Endothelial cell of umbilical vein (primary cell): Measurements from ENCODE around the gene ANKRD44. TPM values are rescaled to one million over a fixed set of nuclear protein-coding genes. Genes with fewer than 3 reads are reported as not detected.

ENCODE experiments used
- BruUV-seq: library from RNA; stranded (reverse); fragments of 400-500 nt; replicated peaks from 2 replicates; lab custom pipeline; 2021; lab: Mats Ljungman, UMichigan
- CTCF ChIA-PET: fragments of 300-600, 350-600 bp; sonication (Branson Sonifier 250); formaldehyde crosslinking; loops from one replicate; lab custom pipeline; 2021; ENCODE audit warnings: antibody characterized with exemption, inconsistent platforms; lab: Charles Lee
- POLR2A ChIA-PET: fragments of 300-600, 350-600 bp; sonication (Branson Sonifier 250); formaldehyde crosslinking; loops from one replicate; lab custom pipeline; 2021; ENCODE audit warnings: antibody characterized with exemption, inconsistent platforms; lab: Charles Lee
- DNase-seq: peaks from one replicate; pipeline ENCODE4 v3.0.0-alpha.2; 2011; ENCODE audit warnings: low read depth, low spot score
- FAIRE-seq: peaks from 2 replicates; lab custom pipeline; 2011; peaks lifted over from hg19 to GRCh38; lab: Jason Lieb, UNC
- H2AFZ ChIP-seq: 2 replicates; pipeline ENCODE4 v1.6.0; 2012; ENCODE audit warnings: low read depth, low read length, control low read depth, inconsistent platforms
- H3K27ac ChIP-seq: 2 replicates; pipeline ENCODE4 v1.5.1; 2011; ENCODE audit warnings: low read depth, mild to moderate bottlenecking, control low read depth, low read length, moderate library complexity; ENCODE audit not compliant: insufficient read depth
- H3K27me3 ChIP-seq, 2 experiments: 2 replicates each; pipeline versions ENCODE4 v1.6.0 to v1.6.1; 2011; ENCODE audit warnings: low read length in 2 of 2, mixed read lengths in 1 of 2; ENCODE audit not compliant: control insufficient read depth in 2 of 2, insufficient read depth in 2 of 2
- H3K36me3 ChIP-seq, 2 experiments: 2 replicates in 1 of 2; 3 replicates in 1 of 2; pipeline ENCODE4 v1.5.1; 2011; ENCODE audit warnings: low read length in 2 of 2, mild to moderate bottlenecking in 1 of 2, moderate library complexity in 1 of 2; ENCODE audit not compliant: control insufficient read depth in 2 of 2, insufficient read depth in 2 of 2; ENCODE audit errors: extremely low read depth in 1 of 2
- H3K4me1 ChIP-seq: 3 replicates; pipeline ENCODE4 v1.5.1; 2011; ENCODE audit warnings: mild to moderate bottlenecking, low read length; ENCODE audit not compliant: control insufficient read depth, insufficient read depth; ENCODE audit errors: extremely low read depth
- H3K4me2 ChIP-seq: 2 replicates; pipeline ENCODE4 v1.6.1; 2011; ENCODE audit warnings: low read length, control low read depth, mixed read lengths; ENCODE audit not compliant: insufficient read depth
- H3K4me3 ChIP-seq, 3 experiments: fragments of 200-600 bp in 1 of 3; sonication (generic), shearing (Covaris generic) in 1 of 3; replicated peaks in 1 of 3; 2 replicates each; pipeline ENCODE4 v1.5.1; 2011 to 2016; ENCODE audit warnings: control low read depth in 3 of 3, low read length in 3 of 3, mild to moderate bottlenecking in 2 of 3, inconsistent platforms in 1 of 3, low read depth in 1 of 3, moderate library complexity in 1 of 3; ENCODE audit not compliant: insufficient read depth in 1 of 3
- H3K79me2 ChIP-seq: 2 replicates; pipeline ENCODE4 v1.6.0; 2012; ENCODE audit warnings: low read length, inconsistent platforms; ENCODE audit not compliant: control insufficient read depth, insufficient read depth
- H3K9ac ChIP-seq: replicated peaks from 2 replicates; pipeline ENCODE3; 2011; ENCODE audit warnings: low read length, control low read depth; ENCODE audit not compliant: insufficient read depth; ENCODE audit errors: extremely low read depth
- H3K9me1 ChIP-seq: replicated peaks from 3 replicates; pipeline ENCODE4 v1.6.0; 2011; ENCODE audit warnings: mild to moderate bottlenecking, low read length; ENCODE audit not compliant: control insufficient read depth, insufficient read depth; ENCODE audit errors: extremely low read depth
- H3K9me3 ChIP-seq: replicated peaks from 2 replicates; pipeline ENCODE4 v1.5.1; 2012; ENCODE audit warnings: low read length, inconsistent platforms; ENCODE audit not compliant: control insufficient read depth, insufficient read depth
- H4K20me1 ChIP-seq: replicated peaks from 2 replicates; pipeline ENCODE3; 2011; ENCODE audit warnings: mild to moderate bottlenecking, low read length; ENCODE audit not compliant: control insufficient read depth, insufficient read depth; ENCODE audit errors: extremely low read depth
- EZH2 ChIP-seq: IDR thresholded peaks from 2 replicates; pipeline ENCODE4 v1.6.1; 2012; ENCODE audit warnings: borderline replicate concordance, low read depth, mild to moderate bottlenecking, moderate library complexity, low read length, inconsistent platforms; ENCODE audit not compliant: severe bottlenecking
- FOS ChIP-seq: IDR thresholded peaks from 2 replicates; pipeline ENCODE4 v1.6.1; 2011; ENCODE audit warnings: mild to moderate bottlenecking, low read length, moderate library complexity, borderline replicate concordance; ENCODE audit not compliant: insufficient read depth
- GATA2 ChIP-seq: IDR thresholded peaks from 2 replicates; pipeline ENCODE4 v1.7.0; 2011; ENCODE audit warnings: low read depth, mild to moderate bottlenecking, moderate library complexity, mixed read lengths, low read length; ENCODE audit not compliant: insufficient read length, insufficient read depth
- JUN ChIP-seq: IDR thresholded peaks from 2 replicates; pipeline ENCODE4 v1.6.1; 2011; ENCODE audit warnings: borderline replicate concordance, low read depth; ENCODE audit not compliant: insufficient read length, insufficient read depth
- MYC ChIP-seq: IDR thresholded peaks from one replicate; pipeline ENCODE4 v1.6.1; 2011; ENCODE audit warnings: mild to moderate bottlenecking, low read depth, low read length
- POLR2A ChIP-seq: IDR thresholded peaks from 2 replicates; pipeline ENCODE4 v1.6.1; 2012; ENCODE audit warnings: low read depth, mild to moderate bottlenecking, control low read depth, low read length
- POLR2AphosphoS5 ChIP-seq: IDR thresholded peaks from 2 replicates; pipeline ENCODE4 v1.6.1; 2012; ENCODE audit warnings: low read depth, mild to moderate bottlenecking, control low read depth, low read length, moderate library complexity; ENCODE audit not compliant: insufficient read depth
- dilution Hi-C: fragments of 300-500 bp; cut with MboI; formaldehyde crosslinking; loops from one replicate; pipeline ENCODE4 v1.15.0; 2019; ENCODE audit warnings: low sequenced_read_pairs; ENCODE audit not compliant: extremely low pct_ligation_motif_present
- intact Hi-C: fragments of 100-400 bp; cut with micrococcal nuclease; formaldehyde crosslinking; loops from one replicate; pipeline ENCODE4 v1.10.0; 2022
- polyA plus RNA-seq, 4 experiments: library from polyadenylated mRNA; depleted of rRNA in 3 of 4; stranded (reverse) in 3 of 4; unstranded in 1 of 4; fragments of >200 nt; gene quantifications; 2 replicates each; pipeline versions ENCODE4 v1.2.1 to v1.2.3, GENCODE V29; 2011 to 2012; ENCODE audit warnings: missing spikeins in 1 of 4
- total RNA-seq: library from RNA; stranded (reverse); gene quantifications from 2 replicates; pipeline ENCODE4 v1.2.3, GENCODE V29; 2021
- TF ChIP-seq, protein P1 (sequence below): IDR thresholded peaks from 2 replicates; pipeline ENCODE4 v1.6.1; 2011; ENCODE audit not compliant: insufficient read depth, insufficient read length
- TF ChIP-seq, protein P2 (sequence below), 2 donors: IDR thresholded peaks; 1 replicate in 1 of 2; 2 replicates in 1 of 2; pipeline ENCODE4 v1.5.1; 2011; ENCODE audit warnings: low read length in 2 of 2, mild to moderate bottlenecking in 2 of 2, moderate library complexity in 2 of 2, control low read depth in 1 of 2, inconsistent platforms in 1 of 2, low read depth in 1 of 2; ENCODE audit not compliant: insufficient read depth in 1 of 2; ENCODE audit errors: extremely low read depth in 1 of 2

The ANKRD44 gene
- total and polyA plus RNA-seq, 2 donors (not counting 3 experiments of a cell fraction or from before 2014, with no cell fraction given), result 3.4 to 6.1 TPM

DNA sequence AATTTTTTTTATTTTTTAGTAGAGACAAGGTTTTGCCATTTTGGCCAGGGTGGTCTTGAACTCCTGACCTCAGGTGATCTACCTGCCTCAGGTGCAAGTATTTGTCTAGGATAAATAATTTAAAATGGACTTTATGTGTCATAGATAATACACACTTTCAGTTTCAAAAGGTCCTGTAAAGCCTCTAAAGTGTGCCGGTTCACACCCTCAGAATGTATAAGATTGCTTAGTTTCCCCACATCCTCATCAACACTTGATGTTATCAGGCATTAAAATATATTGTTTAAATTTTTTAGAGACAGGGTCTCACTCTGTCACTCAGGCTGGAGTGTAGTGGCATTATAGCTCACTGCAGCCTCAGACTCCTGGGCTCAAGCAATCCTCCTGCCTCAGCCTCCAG is 170.5 kb downstream of the ANKRD44 start:
- no TSS peak for BruUV-seq
- FAIRE-seq, result no peak

More for the DNA sequence above, 170.5 kb downstream of the ANKRD44 start:
- H3K4me1 ChIP-seq, result peaks cover 25% of the 10 kb centered on the region
- DNase-seq, result no peak
- POLR2A ChIA-PET, result no interaction called here
- no peak overlapping the region for H3K4me3 ChIP-seq
- no peaks in the 10 kb centered on the region for H3K79me2 ChIP-seq
- no peaks in the 10 kb centered on the region for H3K9me3 ChIP-seq
- H4K20me1 ChIP-seq, result no peaks in the 10 kb centered on the region
- H3K36me3 ChIP-seq, result no peaks in the 10 kb centered on the region
- H3K4me2 ChIP-seq, result no peak overlapping the region
- dilution Hi-C loops (no loop called here), intact Hi-C loops (no loop called here)
- CTCF ChIA-PET, result interaction anchor here (0.8 to 2.3 kb wide), 6 partner anchors 9 to 29 kb away, joined by 3 to 11 read pairs (median 3); no protein-coding TSS in a partner anchor
- TF ChIP-seq MYC, result no peak
- TF ChIP-seq POLR2A, result no peak
- TF ChIP-seq, protein P1, sequence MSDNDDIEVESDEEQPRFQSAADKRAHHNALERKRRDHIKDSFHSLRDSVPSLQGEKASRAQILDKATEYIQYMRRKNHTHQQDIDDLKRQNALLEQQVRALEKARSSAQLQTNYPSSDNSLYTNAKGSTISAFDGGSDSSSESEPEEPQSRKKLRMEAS, result no peak
- TF ChIP-seq POLR2AphosphoS5, result no peak
- TF ChIP-seq GATA2, result no peak
- no peak for TF ChIP-seq JUN
- no peak for TF ChIP-seq FOS
- TF ChIP-seq, protein P2, sequence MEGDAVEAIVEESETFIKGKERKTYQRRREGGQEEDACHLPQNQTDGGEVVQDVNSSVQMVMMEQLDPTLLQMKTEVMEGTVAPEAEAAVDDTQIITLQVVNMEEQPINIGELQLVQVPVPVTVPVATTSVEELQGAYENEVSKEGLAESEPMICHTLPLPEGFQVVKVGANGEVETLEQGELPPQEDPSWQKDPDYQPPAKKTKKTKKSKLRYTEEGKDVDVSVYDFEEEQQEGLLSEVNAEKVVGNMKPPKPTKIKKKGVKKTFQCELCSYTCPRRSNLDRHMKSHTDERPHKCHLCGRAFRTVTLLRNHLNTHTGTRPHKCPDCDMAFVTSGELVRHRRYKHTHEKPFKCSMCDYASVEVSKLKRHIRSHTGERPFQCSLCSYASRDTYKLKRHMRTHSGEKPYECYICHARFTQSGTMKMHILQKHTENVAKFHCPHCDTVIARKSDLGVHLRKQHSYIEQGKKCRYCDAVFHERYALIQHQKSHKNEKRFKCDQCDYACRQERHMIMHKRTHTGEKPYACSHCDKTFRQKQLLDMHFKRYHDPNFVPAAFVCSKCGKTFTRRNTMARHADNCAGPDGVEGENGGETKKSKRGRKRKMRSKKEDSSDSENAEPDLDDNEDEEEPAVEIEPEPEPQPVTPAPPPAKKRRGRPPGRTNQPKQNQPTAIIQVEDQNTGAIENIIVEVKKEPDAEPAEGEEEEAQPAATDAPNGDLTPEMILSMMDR (IDR thresholded peaks at IDR 0.05; ENCODE audit: extremely low read depth in 1 of 2, insufficient read depth in 1 of 2, low read depth in 1 of 2, low read length in 2 of 2), result no peak
- no peak for TF ChIP-seq EZH2
- no peak overlapping the region for H3K9ac ChIP-seq
- H3K9me1 ChIP-seq, result no peaks in the 10 kb centered on the region
- no peak overlapping the region for H2AFZ ChIP-seq
- no peak overlapping the region for H3K27ac ChIP-seq
- H3K27me3 ChIP-seq, result no peaks in the 10 kb centered on the region
